K562 (cell line): ENCODE results near the gene MRAS. TPM values are rescaled to one million over a fixed set of nuclear protein-coding genes. Genes with fewer than 3 reads are reported as not detected.

ENCODE experiments used
- ATAC-seq: fragments of 200-7000 bp; cut with Tn5 transposase; 3 replicates; pipeline ENCODE4 v1.9.1; 2020; ENCODE audit warnings: moderate library complexity
- BruUV-seq: library from RNA; stranded (reverse); fragments of 400-500 nt; replicated peaks from 2 replicates; lab custom pipeline; 2021; lab: Mats Ljungman, UMichigan
- CTCF ChIA-PET: fragments of 300-600 bp; formaldehyde crosslinking; extraction: SDS; loops from one replicate; lab custom pipeline; 2021; ENCODE audit warnings: low intra/inter-chr PET ratio; lab: Yijun Ruan, JAX
- POLR2A ChIA-PET: fragments of 300-600, 350-650 bp; sonication (Branson Sonifier 250); formaldehyde crosslinking; extraction: SDS; loops from one replicate; lab custom pipeline; 2021; ENCODE audit warnings: antibody characterized with exemption, inconsistent platforms; lab: Yijun Ruan, JAX
- DNase-seq, 4 experiments: peaks; one replicate each; pipeline versions ENCODE4 v3.0.0 to v3.0.0-alpha.2; 2011 to 2018; ENCODE audit warnings: low spot score in 3 of 4, mixed read lengths in 3 of 4; ENCODE audit errors: extremely low read depth in 1 of 4
- FAIRE-seq: peaks from 2 replicates; lab custom pipeline; 2011; peaks lifted over from hg19 to GRCh38; lab: Jason Lieb, UNC
- H2AFZ ChIP-seq: 2 replicates; pipeline ENCODE4 v1.6.0; 2011; ENCODE audit warnings: low read depth, low read length, control low read depth, inconsistent platforms
- H3K27ac ChIP-seq: fragments of 200-600 bp; 3 replicates; pipeline ENCODE4 v1.8.0; 2011; ENCODE audit warnings: low read depth, mild to moderate bottlenecking, control low read depth, inconsistent platforms, low read length, moderate library complexity, mixed read lengths; ENCODE audit errors: extremely low read depth
- H3K27me3 ChIP-seq, 2 experiments: fragments of 300-600 bp in 1 of 2; 2 replicates in 1 of 2; 3 replicates in 1 of 2; pipeline versions ENCODE4 v1.6.0 to v1.8.0; 2011; ENCODE audit warnings: inconsistent platforms in 2 of 2, low read length in 2 of 2, mild to moderate bottlenecking in 1 of 2, mixed read lengths in 1 of 2, moderate library complexity in 1 of 2; ENCODE audit not compliant: control insufficient read depth in 2 of 2, insufficient read depth in 2 of 2
- H3K36me3 ChIP-seq: fragments of 300-600 bp; 3 replicates; pipeline ENCODE4 v1.8.0; 2011; ENCODE audit warnings: mild to moderate bottlenecking, low read length, inconsistent platforms; ENCODE audit not compliant: control insufficient read depth, insufficient read depth
- H3K4me1 ChIP-seq, 2 experiments: fragments of 200-600 bp in 1 of 2; replicated peaks in 1 of 2; 2 replicates in 1 of 2; 3 replicates in 1 of 2; pipeline versions ENCODE4 v1.5.1 to v1.8.0; 2011; ENCODE audit warnings: inconsistent platforms in 2 of 2, low read length in 2 of 2, mild to moderate bottlenecking in 1 of 2, mixed read lengths in 1 of 2, moderate library complexity in 1 of 2; ENCODE audit not compliant: control insufficient read depth in 2 of 2, insufficient read depth in 2 of 2
- H3K4me2 ChIP-seq: 2 replicates; pipeline ENCODE4 v1.6.1; 2011; ENCODE audit warnings: low read length, control low read depth, inconsistent platforms, mixed read lengths; ENCODE audit not compliant: insufficient read depth
- H3K4me3 ChIP-seq: fragments of 200-600 bp; sonication (generic), shearing (Covaris generic); 2 replicates; pipeline ENCODE4 v1.5.1; 2016; ENCODE audit warnings: control low read depth, inconsistent platforms
- H3K79me2 ChIP-seq: fragments of 200-600 bp; 3 replicates; pipeline ENCODE4 v1.8.0; 2011; ENCODE audit warnings: low read length, inconsistent platforms; ENCODE audit not compliant: control insufficient read depth, insufficient read depth
- H3K9ac ChIP-seq, 2 experiments: 2 replicates each; pipeline versions ENCODE4 v1.6.0 to v1.6.1; 2011; ENCODE audit warnings: low read depth in 2 of 2, low read length in 2 of 2, control low read depth in 1 of 2, inconsistent platforms in 1 of 2, mild to moderate bottlenecking in 1 of 2, mixed read lengths in 1 of 2; ENCODE audit not compliant: insufficient read depth in 1 of 2
- H3K9me1 ChIP-seq: one replicate; pipeline ENCODE4 v1.6.0; 2011; ENCODE audit warnings: inconsistent platforms, mild to moderate bottlenecking, low read length, moderate library complexity; ENCODE audit not compliant: control insufficient read depth, insufficient read depth
- H3K9me3 ChIP-seq: replicated peaks from 2 replicates; pipeline ENCODE4 v1.5.1; 2011; ENCODE audit warnings: low read depth, low read length, inconsistent platforms; ENCODE audit not compliant: control insufficient read depth, insufficient read depth
- H4K20me1 ChIP-seq: replicated peaks from 2 replicates; pipeline ENCODE4 v1.6.1; 2011; ENCODE audit warnings: low read length, inconsistent platforms, mixed read lengths; ENCODE audit not compliant: control insufficient read depth, insufficient read depth
- ATF2 ChIP-seq: sonication (generic); formaldehyde crosslinking; IDR thresholded peaks from 2 replicates; pipeline ENCODE4 v1.8.1; 2022; ENCODE audit warnings: missing genetic modification reagents
- BRD9 ChIP-seq: fragments of 450-650 bp; IDR thresholded peaks from 2 replicates; pipeline ENCODE4 v1.6.1; 2018; ENCODE audit warnings: low read depth; ENCODE audit not compliant: partially characterized antibody
- ELK1 ChIP-seq: sonication (generic); formaldehyde crosslinking; IDR thresholded peaks from 2 replicates; pipeline ENCODE4 v1.8.1; 2022; ENCODE audit warnings: missing genetic modification reagents
- L3MBTL2 ChIP-seq: fragments of 450-650 bp; IDR thresholded peaks from 2 replicates; pipeline ENCODE4 v1.6.1; 2016; ENCODE audit warnings: mild to moderate bottlenecking, moderate library complexity
- NR0B1 ChIP-seq: fragments of 450-650 bp; IDR thresholded peaks from one replicate; pipeline ENCODE4 v1.6.1; 2018; ENCODE audit warnings: mild to moderate bottlenecking, moderate library complexity; ENCODE audit not compliant: partially characterized antibody
- POLR2H ChIP-seq: IDR thresholded peaks from 2 replicates; pipeline ENCODE4 v1.6.1; 2016; ENCODE audit warnings: missing genetic modification characterization, low read depth, mild to moderate bottlenecking, control low read depth, missing compliant biosample characterization, moderate library complexity
- SIN3B ChIP-seq: fragments of 450-650 bp; IDR thresholded peaks from 2 replicates; pipeline ENCODE4 v1.6.1; 2017; ENCODE audit warnings: low read depth, mild to moderate bottlenecking, moderate library complexity
- ZBTB33 ChIP-seq: sonication (generic); formaldehyde crosslinking; IDR thresholded peaks from 2 replicates; pipeline ENCODE4 v1.8.1; 2023; ENCODE audit warnings: mild to moderate bottlenecking, missing genetic modification reagents
- ZNF75A ChIP-seq: fragments of 450-650 bp; formaldehyde crosslinking; IDR thresholded peaks from 2 replicates; pipeline ENCODE4 v1.4.0; 2020; ENCODE audit warnings: mild to moderate bottlenecking
- ZNF785 ChIP-seq: fragments of 250-450 bp; sonication (Bioruptor Pico); IDR thresholded peaks from 2 replicates; pipeline ENCODE4 v1.4.0; 2020; ENCODE audit warnings: mild to moderate bottlenecking
- ZZZ3 ChIP-seq: fragments of 450-650 bp; IDR thresholded peaks from 2 replicates; pipeline ENCODE4 v1.6.1; 2016; ENCODE audit warnings: antibody characterized with exemption, mild to moderate bottlenecking, moderate library complexity
- WGBS: fragments of 100-300 bp; shearing (Covaris generic); methylation state at CpG from one replicate; pipeline ENCODE4 v1.1.6; 2016; ENCODE audit warnings: low coverage, mixed read lengths; ENCODE audit not compliant: insufficient coverage; ENCODE audit errors: missing lambda C conversion rate; 5-methylcytosine and 5-hydroxymethylcytosine counted together
- in situ Hi-C: fragments of 300-500 bp; cut with MboI; formaldehyde crosslinking; loops from 4 replicates; pipeline ENCODE4 v1.15.0; 2018; ENCODE audit warnings: inconsistent platforms, mixed read lengths
- intact Hi-C: fragments of 100-400 bp; cut with micrococcal nuclease; formaldehyde crosslinking; loops from 2 replicates; pipeline ENCODE4 v1.14.2; 2022
- polyA plus RNA-seq, 8 experiments: library from polyadenylated mRNA; depleted of rRNA in 4 of 8; stranded (reverse) in 5 of 8; unstranded in 3 of 8; fragments of >200 nt; fragmentation: Nextera tagmentation in 2 of 8; fragmentation: Illumina TruSeq in 1 of 8; extraction: Ambion mirVana in 2 of 8; extraction: Trizol in 1 of 8; gene quantifications; 2 replicates each; pipeline versions ENCODE4 v1.2.1 to v1.2.3, GENCODE V29; 2011 to 2014; ENCODE audit warnings: inconsistent platforms in 1 of 8, missing spikeins in 1 of 8
- total RNA-seq, 7 experiments: library from RNA; depleted of rRNA in 6 of 7; stranded (reverse); fragments of >200 nt in 6 of 7; fragmentation: Illumina TruSeq in 2 of 7; extraction: Trizol in 2 of 7; gene quantifications; 2 replicates each; pipeline versions ENCODE4 v1.2.1 to v1.2.3, GENCODE V29; 2011 to 2021; ENCODE audit warnings: low replicate concordance in 1 of 7

The MRAS gene
- total and polyA plus RNA-seq, 9 of the 15 experiments (the other 6 are each of a cell fraction or from before 2014, with no cell fraction given) = 1.5 to 10.0 (median 5.0) TPM

GRCh38 chr3:138434276-138434874 is 86.0 kb downstream of the MRAS start, which contains the start of gene ESYT3:
Gene ESYT3, plus strand, starts transcription at chr3:138434616. Its CDS starts 183 bp downstream, at chr3:138434799.
- peaks cover 0 to 52% of the 10 kb centered on the region in 2 experiments; a peak in 2 of 5 replicates for H3K27me3 ChIP-seq
- no peaks in the 10 kb centered on the region for H3K36me3 ChIP-seq
- POLR2A ChIA-PET = interaction anchor here (0.7 kb wide), 1 partner anchor 10 kb away, joined by 3 read pairs; no protein-coding TSS in a partner anchor
- no peak within 1 kb of the TSS for H3K9ac ChIP-seq
- no peak for ATAC-seq
- FAIRE-seq = no peak
- H3K9me3 ChIP-seq = no peaks in the 10 kb centered on the region
- intact Hi-C loops = no loop called here
- no peaks in the 10 kb centered on the region for H4K20me1 ChIP-seq
- in situ Hi-C loops = no loop called here
- H3K4me1 ChIP-seq = no peaks in the 10 kb centered on the region; a peak in 2 of 5 replicates
- 51% methylated on average over 15 of the region's 54 CpGs for WGBS
- H3K4me3 ChIP-seq = no peak within 1 kb of the TSS
- no peak within 1 kb of the TSS for H2AFZ ChIP-seq
- H3K79me2 ChIP-seq = no peaks in the 10 kb centered on the region
- no peak for DNase-seq
- no peak within 1 kb of the TSS for H3K4me2 ChIP-seq
- no peak for TF ChIP-seq BRD9
- no peak for TF ChIP-seq ATF2
- TF ChIP-seq NR0B1 = no peak
- TF ChIP-seq ELK1 (CRISPR knock-in tag) = no peak
- no peak for TF ChIP-seq POLR2H (tag)
- TF ChIP-seq L3MBTL2 = no peak
- TF ChIP-seq ZNF75A = no peak
- TF ChIP-seq ZBTB33 = no peak
- no peak for TF ChIP-seq ZNF785 (CRISPR knock-in tag)
- no peak for TF ChIP-seq ZZZ3
- TF ChIP-seq SIN3B = no peak
- no peaks in the 10 kb centered on the region for H3K9me1 ChIP-seq
- CTCF ChIA-PET = no interaction called here
- no peak within 1 kb of the TSS for H3K27ac ChIP-seq
- no TSS peak for BruUV-seq
